Keratinocyte (primary cell): ENCODE measurements around the gene RPS25. TPM values are rescaled to one million over a fixed set of nuclear protein-coding genes. Genes with fewer than 3 reads are reported as not detected.

ENCODE experiments used
- DNase-seq: peaks from one replicate; pipeline ENCODE4 v3.0.0-alpha.2; 2011; ENCODE audit warnings: low read depth, missing footprints, low spot score
- FAIRE-seq: peaks from 2 replicates; lab custom pipeline; 2011; peaks lifted over from hg19 to GRCh38; lab: Jason Lieb, UNC
- H2AFZ ChIP-seq: 2 replicates; pipeline ENCODE4 v1.6.0; 2012; ENCODE audit warnings: low read length, control low read depth, inconsistent platforms; ENCODE audit not compliant: control insufficient read depth
- H3K27ac ChIP-seq: 2 replicates; pipeline ENCODE4 v1.5.1; 2011; ENCODE audit warnings: low read length; ENCODE audit not compliant: control insufficient read depth, insufficient read depth
- H3K27me3 ChIP-seq: 3 replicates; pipeline ENCODE4 v1.6.0; 2011; ENCODE audit warnings: low read length; ENCODE audit not compliant: control insufficient read depth, insufficient read depth; ENCODE audit errors: extremely low read depth
- H3K36me3 ChIP-seq, 2 experiments: 2 replicates in 1 of 2; 3 replicates in 1 of 2; pipeline ENCODE4 v1.5.1; 2011; ENCODE audit warnings: low read length in 2 of 2, mild to moderate bottlenecking in 1 of 2; ENCODE audit not compliant: control insufficient read depth in 2 of 2, insufficient read depth in 2 of 2; ENCODE audit errors: extremely low read depth in 1 of 2
- H3K4me1 ChIP-seq: 3 replicates; pipeline ENCODE4 v1.5.1; 2011; ENCODE audit warnings: low read length; ENCODE audit not compliant: control insufficient read depth, insufficient read depth; ENCODE audit errors: extremely low read depth
- H3K4me2 ChIP-seq: 3 replicates; pipeline ENCODE4 v1.6.0; 2011; ENCODE audit warnings: low read depth, low read length; ENCODE audit not compliant: control insufficient read depth, insufficient read depth; ENCODE audit errors: extremely low read depth
- H3K4me3 ChIP-seq, 3 experiments: fragments of 200-600 bp in 1 of 3; sonication (generic) in 1 of 3; 2 replicates in 2 of 3; 3 replicates in 1 of 3; pipeline ENCODE4 v1.5.1; 2011 to 2016; ENCODE audit warnings: low read length in 3 of 3, mild to moderate bottlenecking in 3 of 3, control low read depth in 2 of 3, inconsistent platforms in 1 of 3, low read depth in 1 of 3, mixed read lengths in 1 of 3, mixed run types in 1 of 3, moderate library complexity in 1 of 3; ENCODE audit not compliant: control insufficient read depth in 2 of 3, insufficient read depth in 2 of 3; ENCODE audit errors: extremely low read depth in 1 of 3
- H3K79me2 ChIP-seq: 2 replicates; pipeline ENCODE4 v1.6.0; 2012; ENCODE audit warnings: low read length; ENCODE audit not compliant: control insufficient read depth, insufficient read depth
- H3K9ac ChIP-seq: 3 replicates; pipeline ENCODE4 v1.6.0; 2011; ENCODE audit warnings: low read length; ENCODE audit not compliant: control insufficient read depth, insufficient read depth; ENCODE audit errors: extremely low read depth
- H3K9me1 ChIP-seq: 3 replicates; pipeline ENCODE4 v1.6.0; 2011; ENCODE audit warnings: low read length; ENCODE audit not compliant: control insufficient read depth, insufficient read depth; ENCODE audit errors: extremely low read depth
- H3K9me3 ChIP-seq: 2 replicates; pipeline ENCODE4 v1.5.1; 2012; ENCODE audit warnings: low read depth, low read length; ENCODE audit not compliant: control insufficient read depth
- H4K20me1 ChIP-seq: 3 replicates; pipeline ENCODE4 v1.6.0; 2011; ENCODE audit warnings: low read length; ENCODE audit not compliant: control insufficient read depth, insufficient read depth; ENCODE audit errors: extremely low read depth
- CTCF ChIP-seq, 3 experiments: IDR thresholded peaks in 1 of 3; conservative IDR thresholded peaks in 1 of 3; optimal IDR thresholded peaks in 1 of 3; 2 replicates in 2 of 3; 3 replicates in 1 of 3; pipeline versions ENCODE3 to v1.5.1; 2011; ENCODE audit warnings: low read length in 3 of 3, mild to moderate bottlenecking in 3 of 3, moderate library complexity in 2 of 3, control low read depth in 1 of 3, inconsistent platforms in 1 of 3; ENCODE audit not compliant: insufficient read depth in 2 of 3; ENCODE audit errors: extremely low read depth in 1 of 3
- EZH2 ChIP-seq: IDR thresholded peaks from one replicate; pipeline ENCODE4 v1.6.1; 2012; ENCODE audit warnings: inconsistent platforms, mild to moderate bottlenecking, low read length, moderate library complexity
- dilution Hi-C: fragments of 300-500 bp; cut with MboI; formaldehyde crosslinking; loops from one replicate; pipeline ENCODE4 v1.7.0; 2020; ENCODE audit warnings: low sequenced_read_pairs; ENCODE audit not compliant: extremely low pct_ligation_motif_present
- polyA plus RNA-seq, 5 experiments: library from polyadenylated mRNA; depleted of rRNA in 3 of 5; stranded (reverse) in 3 of 5; stranded (forward) in 1 of 5; unstranded in 1 of 5; fragments of >200 nt; gene quantifications; 1 replicate in 1 of 5; 2 replicates in 3 of 5; 3 replicates in 1 of 5; pipeline versions ENCODE4 v1.2.1 to v1.2.3, GENCODE V29; 2011 to 2012; ENCODE audit warnings: missing spikeins in 2 of 5, low read depth in 1 of 5, low replicate concordance in 1 of 5

RPS25 gene
- polyA plus RNA-seq, 1 donor (not counting 4 experiments of a cell fraction or from before 2014, with no cell fraction given) = 978 TPM

- FAIRE-seq (no peak), DNase-seq (no peak)
- Histone ChIP-seq H2AFZ (peak overlapping the region; percentile 66), H3K9me3 (no peaks in the 10 kb centered on the region), H4K20me1 (no peaks in the 10 kb centered on the region), H3K27me3 (no peaks in the 10 kb centered on the region), H3K4me2 (peak overlapping the region; percentile 95), H3K4me3 (peak overlapping the region; percentile 54 to 86 (median 84)), H3K27ac (peak overlapping the region; percentile 78), H3K4me1 (peaks cover 14% of the 10 kb centered on the region), H3K79me2 (peaks cover 9% of the 10 kb centered on the region), H3K9ac (peak overlapping the region; percentile 86), H3K9me1 (no peaks in the 10 kb centered on the region), H3K36me3 (peaks cover 18 to 25% of the 10 kb centered on the region in 2 experiments)
- dilution Hi-C loops = no loop called here
- no peak for TF ChIP-seq CTCF (optimal IDR thresholded peaks at IDR 0.05 in 1 of 3, IDR thresholded peaks at IDR 0.05 in 1 of 3, conservative IDR thresholded peaks at IDR 0.05 in 1 of 3; ENCODE audit: extremely low read depth in 1 of 3, insufficient read depth in 2 of 3, low read length in 3 of 3)
- TF ChIP-seq EZH2 = no peak
These were observed 11.3 kb upstream of the RPS25 start for GRCh38 chr11:119029340-119030028.

- Histone ChIP-seq H3K9ac (peak overlapping the region; percentile 86), H2AFZ (peak overlapping the region; percentile 66), H3K4me1 (peaks cover 14% of the 10 kb centered on the region), H3K9me3 (no peaks in the 10 kb centered on the region), H3K27ac (no peak overlapping the region), H3K27me3 (no peaks in the 10 kb centered on the region), H3K79me2 (peaks cover 9% of the 10 kb centered on the region), H3K9me1 (no peaks in the 10 kb centered on the region), H4K20me1 (no peaks in the 10 kb centered on the region), H3K4me3 (peak overlapping the region in 2 of 3 experiments; percentile 84 to 86), H3K4me2 (peak overlapping the region; percentile 95), H3K36me3 (peaks cover 20 to 30% of the 10 kb centered on the region in 2 experiments)
- TF ChIP-seq EZH2 (no peak), CTCF (optimal IDR thresholded peaks at IDR 0.05 in 1 of 3, IDR thresholded peaks at IDR 0.05 in 1 of 3, conservative IDR thresholded peaks at IDR 0.05 in 1 of 3; ENCODE audit: extremely low read depth in 1 of 3, insufficient read depth in 2 of 3, low read length in 3 of 3) (no peak)
- FAIRE-seq (no peak), DNase-seq (no peak)
- dilution Hi-C loops = no loop called here
These were observed 10.9 kb upstream of the RPS25 start for GRCh38 chr11:119029069-119029339.
